Body of pancreas (tissue), 4 donors: ENCODE measurements around the gene MRTFB.

Experiments used
- POLR2A ChIP-seq, 3 donors: fragments of 450-650 bp; IDR thresholded peaks; one replicate each; pipeline ENCODE4 v1.6.1; 2016; ENCODE audit warnings: antibody characterized with exemption in 3 of 3, mild to moderate bottlenecking in 2 of 3
- TF ChIP-seq, protein P1 (sequence below), 7 experiments: fragments of 450-650 bp in 4 of 7; fragments of 200-600 bp in 3 of 7; sonication (generic) in 3 of 7; IDR thresholded peaks; one replicate each; pipeline ENCODE4 v1.5.1; 2016 to 2019; ENCODE audit warnings: antibody characterized with exemption in 7 of 7

DNA sequence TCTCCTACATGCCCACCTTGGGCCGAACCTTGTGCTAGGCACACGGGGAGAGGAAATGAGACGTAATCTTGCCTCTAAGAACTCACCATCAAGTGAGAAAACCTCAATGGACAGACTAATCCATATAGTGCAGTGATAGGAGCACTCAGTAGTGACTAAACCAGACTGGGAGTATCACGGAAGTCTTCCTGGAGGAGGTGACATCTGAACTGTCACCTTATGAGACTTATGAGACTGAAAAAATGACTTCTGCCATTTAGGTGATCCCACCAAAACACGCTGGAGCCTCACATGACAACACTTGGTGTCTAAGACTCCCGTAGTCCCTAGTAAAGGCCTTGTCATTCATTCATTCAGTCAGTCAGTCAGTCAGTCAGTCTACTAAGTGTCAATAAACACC, 27.3 kb upstream of the MRTFB start:
- TF ChIP-seq, protein P1, sequence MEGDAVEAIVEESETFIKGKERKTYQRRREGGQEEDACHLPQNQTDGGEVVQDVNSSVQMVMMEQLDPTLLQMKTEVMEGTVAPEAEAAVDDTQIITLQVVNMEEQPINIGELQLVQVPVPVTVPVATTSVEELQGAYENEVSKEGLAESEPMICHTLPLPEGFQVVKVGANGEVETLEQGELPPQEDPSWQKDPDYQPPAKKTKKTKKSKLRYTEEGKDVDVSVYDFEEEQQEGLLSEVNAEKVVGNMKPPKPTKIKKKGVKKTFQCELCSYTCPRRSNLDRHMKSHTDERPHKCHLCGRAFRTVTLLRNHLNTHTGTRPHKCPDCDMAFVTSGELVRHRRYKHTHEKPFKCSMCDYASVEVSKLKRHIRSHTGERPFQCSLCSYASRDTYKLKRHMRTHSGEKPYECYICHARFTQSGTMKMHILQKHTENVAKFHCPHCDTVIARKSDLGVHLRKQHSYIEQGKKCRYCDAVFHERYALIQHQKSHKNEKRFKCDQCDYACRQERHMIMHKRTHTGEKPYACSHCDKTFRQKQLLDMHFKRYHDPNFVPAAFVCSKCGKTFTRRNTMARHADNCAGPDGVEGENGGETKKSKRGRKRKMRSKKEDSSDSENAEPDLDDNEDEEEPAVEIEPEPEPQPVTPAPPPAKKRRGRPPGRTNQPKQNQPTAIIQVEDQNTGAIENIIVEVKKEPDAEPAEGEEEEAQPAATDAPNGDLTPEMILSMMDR (IDR thresholded peaks at IDR 0.05), result no peak
- TF ChIP-seq POLR2A (IDR thresholded peaks at IDR 0.05), result no peak
